SU-DHL-6 (cell line): ENCODE results near the gene UBE2E2.

ENCODE experiments used
- H2AFZ ChIP-seq: fragments of 200-600 bp; sonication (generic); 2 replicates; pipeline ENCODE4 v1.6.1; 2014; ENCODE audit warnings: low read depth, mild to moderate bottlenecking, moderate library complexity, mixed read lengths, antibody characterized with exemption, low read length; ENCODE audit not compliant: severe bottlenecking
- H3F3A ChIP-seq: fragments of 200-600 bp; shearing (Covaris generic); 2 replicates; pipeline ENCODE4 v1.6.0; 2016; ENCODE audit warnings: antibody characterized with exemption, mild to moderate bottlenecking; ENCODE audit not compliant: insufficient read depth
- H3K27ac ChIP-seq: fragments of 200-600 bp; sonication (generic); 2 replicates; pipeline ENCODE4 v1.5.1; 2016; ENCODE audit warnings: low read depth, mild to moderate bottlenecking, low read length, moderate library complexity, mixed read lengths
- H3K27me3 ChIP-seq: fragments of 200-600 bp; sonication (generic), shearing (Covaris generic); 2 replicates; pipeline ENCODE4 v1.6.0; 2014; ENCODE audit warnings: mild to moderate bottlenecking, low read length
- H3K36me3 ChIP-seq: fragments of 200-600 bp; sonication (generic); 2 replicates; pipeline ENCODE4 v1.6.1; 2014; ENCODE audit warnings: mild to moderate bottlenecking, low read length, mixed read lengths
- H3K4me2 ChIP-seq: fragments of 300-600, 200-600 bp; shearing (Covaris generic), sonication (generic); 2 replicates; pipeline ENCODE4 v1.6.0; 2014; ENCODE audit warnings: low read length, low read depth, mild to moderate bottlenecking; ENCODE audit not compliant: poor library complexity, severe bottlenecking
- H3K4me3 ChIP-seq: fragments of 200-600 bp; sonication (generic); 2 replicates; pipeline ENCODE4 v1.5.1; 2014; ENCODE audit warnings: antibody characterized with exemption, low read length, mild to moderate bottlenecking, mixed read lengths; ENCODE audit not compliant: insufficient read depth, poor library complexity, severe bottlenecking
- H3K79me2 ChIP-seq: fragments of 200-600 bp; sonication (generic); 2 replicates; pipeline ENCODE4 v1.6.1; 2014; ENCODE audit warnings: mild to moderate bottlenecking, low read length, moderate library complexity; ENCODE audit not compliant: insufficient read depth
- H3K9ac ChIP-seq: fragments of 200-600 bp; sonication (generic); 2 replicates; pipeline ENCODE4 v1.7.0; 2014; ENCODE audit warnings: mild to moderate bottlenecking, low read length
- H3K9me2 ChIP-seq: fragments of 200-600 bp; sonication (generic); replicated peaks from 2 replicates; pipeline ENCODE4 v1.6.1; 2014; ENCODE audit warnings: low read length; ENCODE audit not compliant: insufficient read depth
- H3K9me3 ChIP-seq: fragments of 200-600 bp; sonication (generic); 2 replicates; pipeline ENCODE4 v1.6.1; 2014; ENCODE audit warnings: low read length, mixed read lengths; ENCODE audit not compliant: insufficient read depth
- H4K20me1 ChIP-seq: fragments of 200-600 bp; sonication (generic); 2 replicates; pipeline ENCODE4 v1.6.1; 2014; ENCODE audit warnings: low read depth, mild to moderate bottlenecking, antibody characterized with exemption, low read length, moderate library complexity, mixed read lengths
- CTCF ChIP-seq: fragments of 200-600 bp; sonication (generic); IDR thresholded peaks from one replicate; pipeline ENCODE4 v1.5.1; 2017; ENCODE audit warnings: antibody characterized with exemption, mild to moderate bottlenecking, low read length, moderate library complexity; ENCODE audit not compliant: insufficient read depth, poor library complexity, severe bottlenecking
- EZH2phosphoT487 ChIP-seq: fragments of 200-600 bp; sonication (generic), shearing (Covaris generic); conservative IDR thresholded peaks from 2 replicates; pipeline ENCODE4 v1.6.1; 2018; ENCODE audit warnings: mild to moderate bottlenecking, antibody characterized with exemption, low read length, moderate library complexity, mixed read lengths

The UBE2E2 gene

GRCh38 chr3:23444386-23444785, 241.3 kb downstream of the UBE2E2 start:
- no peak overlapping the region for H3K27ac ChIP-seq
- TF ChIP-seq EZH2phosphoT487 (no peak), CTCF (no peak)
- H2AFZ ChIP-seq, result no peak overlapping the region
- H3K9me2 ChIP-seq, result no peaks in the 10 kb centered on the region
- peaks cover 3% of the 10 kb centered on the region; the same call in 1 of the 2 replicates for H4K20me1 ChIP-seq
- no peak overlapping the region for H3K9ac ChIP-seq
- H3F3A ChIP-seq, result no peaks in the 10 kb centered on the region
- H3K27me3 ChIP-seq, result no peaks in the 10 kb centered on the region
- no peaks in the 10 kb centered on the region for H3K36me3 ChIP-seq
- no peak overlapping the region for H3K4me2 ChIP-seq
- no peak overlapping the region for H3K4me3 ChIP-seq
- H3K79me2 ChIP-seq, result no peaks in the 10 kb centered on the region
- H3K9me3 ChIP-seq, result no peaks in the 10 kb centered on the region

- H3K79me2 ChIP-seq, result no peaks in the 10 kb centered on the region
- H3K4me2 ChIP-seq, result no peak overlapping the region
- H3K9ac ChIP-seq, result no peak overlapping the region
- no peaks in the 10 kb centered on the region for H3F3A ChIP-seq
- no peak overlapping the region for H3K27ac ChIP-seq
- TF ChIP-seq EZH2phosphoT487 (no peak), CTCF (no peak)
- H3K27me3 ChIP-seq, result no peaks in the 10 kb centered on the region
- no peaks in the 10 kb centered on the region for H3K9me3 ChIP-seq
- H3K36me3 ChIP-seq, result no peaks in the 10 kb centered on the region
- H3K9me2 ChIP-seq, result no peaks in the 10 kb centered on the region
- H4K20me1 ChIP-seq, result peaks cover 3% of the 10 kb centered on the region; the same call in 1 of the 2 replicates
- no peak overlapping the region for H2AFZ ChIP-seq
- H3K4me3 ChIP-seq, result no peak overlapping the region
Measured at GRCh38 chr3:23446301-23446700, 243.2 kb downstream of the UBE2E2 start.

- H2AFZ ChIP-seq, result no peak overlapping the region
- H3F3A ChIP-seq, result no peaks in the 10 kb centered on the region
- H3K4me3 ChIP-seq, result no peak overlapping the region
- no peaks in the 10 kb centered on the region for H3K9me3 ChIP-seq
- H3K27me3 ChIP-seq, result no peaks in the 10 kb centered on the region
- H3K27ac ChIP-seq, result no peak overlapping the region
- H3K9ac ChIP-seq, result no peak overlapping the region
- no peak for TF ChIP-seq CTCF
- TF ChIP-seq EZH2phosphoT487, result no peak
- H3K36me3 ChIP-seq, result no peaks in the 10 kb centered on the region
- peaks cover 11% of the 10 kb centered on the region; the same call in 1 of the 2 replicates for H4K20me1 ChIP-seq
- H3K79me2 ChIP-seq, result no peaks in the 10 kb centered on the region
- H3K4me2 ChIP-seq, result no peak overlapping the region
- H3K9me2 ChIP-seq, result no peaks in the 10 kb centered on the region
Measured at GRCh38 chr3:23448998-23449537, 245.9 kb downstream of the UBE2E2 start.

- Histone ChIP-seq H3K9ac (no peak overlapping the region), H2AFZ (no peak overlapping the region), H3K4me3 (no peak overlapping the region), H3F3A (no peaks in the 10 kb centered on the region), H4K20me1 (peaks cover 11% of the 10 kb centered on the region; the same call in 1 of the 2 replicates), H3K36me3 (no peaks in the 10 kb centered on the region), H3K27ac (no peak overlapping the region), H3K9me2 (no peaks in the 10 kb centered on the region), H3K27me3 (no peaks in the 10 kb centered on the region), H3K4me2 (no peak overlapping the region), H3K9me3 (no peaks in the 10 kb centered on the region), H3K79me2 (no peaks in the 10 kb centered on the region)
- no peak for TF ChIP-seq EZH2phosphoT487
- no peak for TF ChIP-seq CTCF
Measured at GRCh38 chr3:23450051-23450450, 246.9 kb downstream of the UBE2E2 start.
